Stimulated activated naive B cell treated with anti-CD40 and anti-IgM and Interleukin-4, amounts not matched to agents 10 μg/mL and 1 μg/mL and 100 μg/mL, for 72 hours (primary cell): ENCODE measurements around the gene BCL11A.

Experiments used
- ATAC-seq, 2 donors: fragments of 150-1000 bp; cut with Tn5 transposase; replicated peaks; 2 replicates each; pipeline ENCODE4 v1.10.0; 2021; ENCODE audit warnings: moderate library complexity in 1 of 2
- DNase-seq: peaks from one replicate; pipeline ENCODE4 v3.0.0; 2021
- H3K27ac Mint-ChIP-seq: one replicate; pipeline ENCODE4 v1.8.0; 2022; ENCODE audit warnings: mild to moderate bottlenecking, mixed read lengths
- H3K27me3 Mint-ChIP-seq, 2 donors: one replicate each; pipeline ENCODE4 v1.8.0; 2022; ENCODE audit warnings: mixed read lengths in 2 of 2
- H3K36me3 Mint-ChIP-seq, 2 donors: one replicate each; pipeline ENCODE4 v1.8.0; 2022; ENCODE audit warnings: mixed read lengths in 2 of 2, mild to moderate bottlenecking in 1 of 2
- H3K4me1 Mint-ChIP-seq, 2 donors: one replicate each; pipeline ENCODE4 v1.8.0; 2022; ENCODE audit warnings: mixed read lengths in 2 of 2, mild to moderate bottlenecking in 1 of 2
- H3K4me3 Mint-ChIP-seq, 2 donors: one replicate each; pipeline ENCODE4 v1.8.0; 2022; ENCODE audit warnings: mild to moderate bottlenecking in 2 of 2, mixed read lengths in 2 of 2, moderate library complexity in 1 of 2
- H3K9me3 Mint-ChIP-seq, 2 donors: one replicate each; pipeline ENCODE4 v1.8.0; 2022; ENCODE audit warnings: mixed read lengths in 2 of 2, mild to moderate bottlenecking in 1 of 2

Gene BCL11A

GRCh38 chr2:60508339-60508917 is 45.0 kb downstream of the BCL11A start:
- H3K27ac Mint-ChIP-seq: peak overlapping the region; percentile 94
- DNase-seq: no peak
- ATAC-seq: no peak
- H3K4me1 Mint-ChIP-seq: peaks cover 82 to 100% of the 10 kb centered on the region in 2 donors
- peaks cover 47 to 59% of the 10 kb centered on the region in 2 donors for H3K36me3 Mint-ChIP-seq
- no peaks in the 10 kb centered on the region for H3K9me3 Mint-ChIP-seq
- peak overlapping the region in 1 of 2 donors; percentile 3 for H3K4me3 Mint-ChIP-seq
- no peaks in the 10 kb centered on the region for H3K27me3 Mint-ChIP-seq

- Mint-ChIP-seq H3K36me3 (peaks cover 41 to 52% of the 10 kb centered on the region in 2 donors), H3K9me3 (no peaks in the 10 kb centered on the region), H3K4me1 (peaks cover 77 to 100% of the 10 kb centered on the region in 2 donors), H3K4me3 (peak overlapping the region in 1 of 2 donors; percentile 3), H3K27ac (peak overlapping the region; percentile 94), H3K27me3 (no peaks in the 10 kb centered on the region)
- ATAC-seq (peak in 1 of 2 donors; percentile 28), DNase-seq (no peak)
These were observed 46.1 kb downstream of the BCL11A start for GRCh38 chr2:60507211-60507965.

- DNase-seq: no peak
- no peaks in the 10 kb centered on the region for H3K27me3 Mint-ChIP-seq
- peak overlapping the region; percentile 36 to 59 for H3K4me3 Mint-ChIP-seq
- peaks cover 66 to 100% of the 10 kb centered on the region in 2 donors for H3K4me1 Mint-ChIP-seq
- peaks cover 43 to 52% of the 10 kb centered on the region in 2 donors for H3K36me3 Mint-ChIP-seq
- peak overlapping the region; percentile 95 for H3K27ac Mint-ChIP-seq
- no peaks in the 10 kb centered on the region for H3K9me3 Mint-ChIP-seq
- peak; percentile 60 to 66 for ATAC-seq
These were observed 47.6 kb downstream of the BCL11A start for GRCh38 chr2:60505880-60506260.

- peaks cover 68 to 100% of the 10 kb centered on the region in 2 donors for H3K4me1 Mint-ChIP-seq
- peak overlapping the region; percentile 36 to 59 for H3K4me3 Mint-ChIP-seq
- H3K36me3 Mint-ChIP-seq: peaks cover 43 to 54% of the 10 kb centered on the region in 2 donors
- DNase-seq (no peak), ATAC-seq (no peak)
- no peaks in the 10 kb centered on the region for H3K27me3 Mint-ChIP-seq
- no peaks in the 10 kb centered on the region for H3K9me3 Mint-ChIP-seq
- peak overlapping the region; percentile 95 for H3K27ac Mint-ChIP-seq
These were observed 48.1 kb downstream of the BCL11A start for GRCh38 chr2:60505240-60505879.

GRCh38 chr2:60504049-60504448 is 49.4 kb downstream of the BCL11A start:
- H3K4me3 Mint-ChIP-seq: peak overlapping the region; percentile 54 to 69
- no peaks in the 10 kb centered on the region for H3K9me3 Mint-ChIP-seq
- peaks cover 43 to 54% of the 10 kb centered on the region in 2 donors for H3K36me3 Mint-ChIP-seq
- ATAC-seq (peak; percentile 45 to 54), DNase-seq (no peak)
- no peaks in the 10 kb centered on the region for H3K27me3 Mint-ChIP-seq
- H3K27ac Mint-ChIP-seq: peak overlapping the region; percentile 92
- H3K4me1 Mint-ChIP-seq: peaks cover 68 to 100% of the 10 kb centered on the region in 2 donors

GRCh38 chr2:60502144-60502543 is 51.3 kb downstream of the BCL11A start:
- no peak overlapping the region for H3K4me3 Mint-ChIP-seq
- no peaks in the 10 kb centered on the region for H3K9me3 Mint-ChIP-seq
- H3K27me3 Mint-ChIP-seq: no peaks in the 10 kb centered on the region
- H3K36me3 Mint-ChIP-seq: peaks cover 47 to 56% of the 10 kb centered on the region in 2 donors
- H3K4me1 Mint-ChIP-seq: peaks cover 74 to 100% of the 10 kb centered on the region in 2 donors
- DNase-seq: no peak
- H3K27ac Mint-ChIP-seq: peak overlapping the region; percentile 89
- ATAC-seq: no peak

- Mint-ChIP-seq H3K27me3 (no peaks in the 10 kb centered on the region), H3K4me3 (no peak overlapping the region), H3K27ac (peak overlapping the region; percentile 98), H3K4me1 (peaks cover 75 to 99% of the 10 kb centered on the region in 2 donors), H3K36me3 (peaks cover 54 to 58% of the 10 kb centered on the region in 2 donors), H3K9me3 (no peaks in the 10 kb centered on the region)
- ATAC-seq: no peak
- DNase-seq: no peak
These were observed 52.6 kb downstream of the BCL11A start for GRCh38 chr2:60500861-60501260.

- Mint-ChIP-seq H3K4me3 (peak overlapping the region; percentile 56 to 62), H3K27me3 (no peaks in the 10 kb centered on the region), H3K9me3 (no peaks in the 10 kb centered on the region), H3K27ac (peak overlapping the region; percentile 98), H3K4me1 (peaks cover 70 to 99% of the 10 kb centered on the region in 2 donors), H3K36me3 (peaks cover 51 to 57% of the 10 kb centered on the region in 2 donors)
- DNase-seq (no peak), ATAC-seq (no peak)
These were observed 53.7 kb downstream of the BCL11A start for GRCh38 chr2:60499651-60500265.

- H3K4me1 Mint-ChIP-seq: peaks cover 66 to 99% of the 10 kb centered on the region in 2 donors
- DNase-seq (peak; percentile 49), ATAC-seq (peak; percentile 80 to 83)
- peak overlapping the region; percentile 98 for H3K27ac Mint-ChIP-seq
- peaks cover 49 to 54% of the 10 kb centered on the region in 2 donors for H3K36me3 Mint-ChIP-seq
- no peaks in the 10 kb centered on the region for H3K9me3 Mint-ChIP-seq
- peak overlapping the region; percentile 55 to 56 for H3K4me3 Mint-ChIP-seq
- H3K27me3 Mint-ChIP-seq: no peaks in the 10 kb centered on the region
These were observed 54.5 kb downstream of the BCL11A start for GRCh38 chr2:60498816-60499429.

GRCh38 chr2:60498127-60498815 is 55.2 kb downstream of the BCL11A start:
- peak; percentile 70 to 74 for ATAC-seq
- no peaks in the 10 kb centered on the region for H3K9me3 Mint-ChIP-seq

GRCh38 chr2:60497500-60497899 is 56.0 kb downstream of the BCL11A start:
- DNase-seq: no peak
- Mint-ChIP-seq H3K4me3 (peak overlapping the region in 1 of 2 donors; percentile 63), H3K4me1 (peaks cover 69 to 99% of the 10 kb centered on the region in 2 donors), H3K27me3 (no peaks in the 10 kb centered on the region), H3K36me3 (peaks cover 47 to 59% of the 10 kb centered on the region in 2 donors), H3K27ac (peak overlapping the region; percentile 98), H3K9me3 (no peaks in the 10 kb centered on the region)
- no peak for ATAC-seq

More at GRCh38 chr2:60498127-60498815, 55.2 kb downstream of the BCL11A start:
- peak overlapping the region in 1 of 2 donors; percentile 63 for H3K4me3 Mint-ChIP-seq
- DNase-seq: peak; percentile 31
- no peaks in the 10 kb centered on the region for H3K27me3 Mint-ChIP-seq
- H3K27ac Mint-ChIP-seq: peak overlapping the region; percentile 98
- H3K36me3 Mint-ChIP-seq: peaks cover 51 to 58% of the 10 kb centered on the region in 2 donors
- peaks cover 67 to 99% of the 10 kb centered on the region in 2 donors for H3K4me1 Mint-ChIP-seq

GRCh38 chr2:60496956-60497355 is 56.5 kb downstream of the BCL11A start:
- Mint-ChIP-seq H3K4me1 (peaks cover 69 to 99% of the 10 kb centered on the region in 2 donors), H3K27me3 (no peaks in the 10 kb centered on the region), H3K9me3 (no peaks in the 10 kb centered on the region), H3K36me3 (peaks cover 47 to 62% of the 10 kb centered on the region in 2 donors), H3K4me3 (no peak overlapping the region), H3K27ac (peak overlapping the region; percentile 39)
- DNase-seq (no peak), ATAC-seq (no peak)

GRCh38 chr2:60496475-60496874 is 57.0 kb downstream of the BCL11A start:
- DNase-seq (no peak), ATAC-seq (no peak)
- peak overlapping the region in 1 of 2 donors; percentile 2 for H3K4me3 Mint-ChIP-seq
- H3K4me1 Mint-ChIP-seq: peaks cover 70 to 99% of the 10 kb centered on the region in 2 donors
- H3K36me3 Mint-ChIP-seq: peaks cover 49 to 64% of the 10 kb centered on the region in 2 donors
- no peaks in the 10 kb centered on the region for H3K9me3 Mint-ChIP-seq
- peak overlapping the region; percentile 39 for H3K27ac Mint-ChIP-seq
- H3K27me3 Mint-ChIP-seq: no peaks in the 10 kb centered on the region
